Esophagus (tissue), 2 donors: ENCODE results near the gene EFCAB12. TPM values are rescaled to one million over a fixed set of nuclear protein-coding genes. Genes with fewer than 3 reads are reported as not detected.

ENCODE experiments used
- H3K27ac ChIP-seq, 2 donors: one replicate each; pipeline ENCODE4 v1.5.1; 2013; ENCODE audit warnings: low read depth in 2 of 2, mild to moderate bottlenecking in 2 of 2, inconsistent platforms in 1 of 2, low read length in 1 of 2, moderate library complexity in 1 of 2
- H3K27me3 ChIP-seq, 2 donors: one replicate each; pipeline ENCODE4 v1.6.1; 2013; ENCODE audit warnings: low read length in 2 of 2, control low read depth in 1 of 2, mild to moderate bottlenecking in 1 of 2; ENCODE audit not compliant: insufficient read depth in 2 of 2, control insufficient read depth in 1 of 2
- H3K36me3 ChIP-seq, 2 donors: one replicate each; pipeline ENCODE4 v1.6.1; 2013; ENCODE audit warnings: low read length in 1 of 2; ENCODE audit not compliant: control insufficient read depth in 2 of 2, insufficient read depth in 2 of 2
- H3K4me1 ChIP-seq, 2 donors: one replicate each; pipeline ENCODE4 v1.6.1; 2013; ENCODE audit warnings: low read length in 1 of 2; ENCODE audit not compliant: control insufficient read depth in 2 of 2, insufficient read depth in 2 of 2
- H3K4me3 ChIP-seq, 2 donors: one replicate each; pipeline ENCODE4 v1.5.1; 2013; ENCODE audit warnings: low read length in 2 of 2, mild to moderate bottlenecking in 2 of 2, low read depth in 1 of 2, moderate library complexity in 1 of 2
- H3K9me3 ChIP-seq, 2 donors: one replicate each; pipeline ENCODE4 v1.6.1; 2013; ENCODE audit warnings: mild to moderate bottlenecking in 2 of 2, low read depth in 1 of 2, low read length in 1 of 2, moderate library complexity in 1 of 2; ENCODE audit not compliant: control insufficient read depth in 2 of 2, insufficient read depth in 1 of 2
- WGBS, 2 donors: extraction: QIAGEN DNeasy Blood & Tissue Kit; methylation state at CpG; one replicate each; pipeline ENCODE4 v1.1.7; 2013; 5-methylcytosine and 5-hydroxymethylcytosine counted together
- polyA plus RNA-seq, 2 donors: library from polyadenylated mRNA; stranded (reverse); fragments of 200-250 nt; gene quantifications; one replicate each; pipeline ENCODE4 v1.2.3, GENCODE V29; 2013
- donor health status: healthy with polysubstance abuse.
- donor health status: Bipolar disorder and iron deficiency.

The EFCAB12 gene
- polyA plus RNA-seq, 2 donors, result 0.02 to 0.08 TPM

DNA sequence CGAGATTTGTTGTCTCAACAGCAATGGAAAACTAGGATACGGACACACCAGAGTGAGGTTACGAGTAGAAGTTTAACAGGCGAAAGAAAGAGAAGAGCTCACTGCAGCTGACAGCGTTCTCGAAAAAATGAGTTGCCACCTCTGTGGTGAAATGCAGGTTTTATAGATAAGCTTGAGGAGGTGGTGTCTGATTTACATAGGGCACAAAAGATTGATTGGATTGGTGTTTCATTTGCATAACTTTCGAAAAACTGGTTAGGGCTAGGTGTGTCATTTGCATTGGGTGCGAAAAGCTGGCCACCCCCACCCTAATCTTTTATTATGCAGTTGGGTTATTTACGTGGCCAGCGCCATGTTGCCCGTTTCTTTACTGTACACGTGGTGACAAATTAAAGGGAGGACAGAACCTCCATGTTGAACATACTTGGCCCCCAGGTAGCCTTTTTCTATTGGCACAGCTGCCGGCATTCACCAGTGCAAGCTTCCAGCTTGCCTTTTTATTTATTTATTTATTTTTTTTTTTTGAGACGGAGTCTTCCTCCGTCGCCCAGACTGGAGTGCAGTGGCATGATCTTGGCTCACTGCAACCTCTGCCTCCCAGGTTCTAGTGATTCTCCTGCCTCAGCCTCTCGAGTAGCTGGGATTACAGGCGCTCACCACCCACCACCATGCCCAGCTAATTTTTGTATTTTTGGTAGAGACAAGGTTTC is 19.9 kb upstream of the EFCAB12 start:
- H3K4me1 ChIP-seq, result no peaks in the 10 kb centered on the region

DNA sequence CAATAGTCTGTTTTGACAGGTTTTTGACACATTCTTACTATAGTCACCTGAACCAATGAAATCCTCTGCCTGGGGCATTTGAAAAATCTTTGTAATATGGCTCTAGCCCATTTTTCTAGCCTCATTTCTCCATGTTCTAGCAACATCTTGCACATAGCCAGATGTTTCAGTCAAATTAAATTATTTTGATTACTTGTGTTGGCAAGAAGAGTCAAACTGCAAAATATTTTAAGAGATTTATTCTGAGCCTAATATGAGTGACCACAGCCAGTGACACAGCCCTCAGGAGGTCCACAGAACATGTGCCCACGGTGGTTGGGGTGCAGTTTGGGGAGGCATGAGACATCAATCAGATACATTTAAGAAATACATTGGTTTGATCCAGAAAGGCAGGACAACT is 18.5 kb upstream of the EFCAB12 start:
- Histone ChIP-seq H3K4me3 (no peak overlapping the region), H3K36me3 (no peaks in the 10 kb centered on the region), H3K4me1 (no peaks in the 10 kb centered on the region), H3K27ac (no peak overlapping the region), H3K9me3 (no peaks in the 10 kb centered on the region), H3K27me3 (no peaks in the 10 kb centered on the region)
- WGBS, 2 donors, result 63 to 72% methylated on average over 1 of the region's 1 CpG

More for the DNA sequence above, 19.9 kb upstream of the EFCAB12 start:
- H3K36me3 ChIP-seq, result peaks cover 0 to 3% of the 10 kb centered on the region in 2 donors
- no peaks in the 10 kb centered on the region for H3K27me3 ChIP-seq
- H3K9me3 ChIP-seq, result no peaks in the 10 kb centered on the region
- WGBS, 2 donors, result 85 to 90% methylated on average over 18 of the region's 18 CpGs
- H3K27ac ChIP-seq, result no peak overlapping the region
- H3K4me3 ChIP-seq, result no peak overlapping the region

DNA sequence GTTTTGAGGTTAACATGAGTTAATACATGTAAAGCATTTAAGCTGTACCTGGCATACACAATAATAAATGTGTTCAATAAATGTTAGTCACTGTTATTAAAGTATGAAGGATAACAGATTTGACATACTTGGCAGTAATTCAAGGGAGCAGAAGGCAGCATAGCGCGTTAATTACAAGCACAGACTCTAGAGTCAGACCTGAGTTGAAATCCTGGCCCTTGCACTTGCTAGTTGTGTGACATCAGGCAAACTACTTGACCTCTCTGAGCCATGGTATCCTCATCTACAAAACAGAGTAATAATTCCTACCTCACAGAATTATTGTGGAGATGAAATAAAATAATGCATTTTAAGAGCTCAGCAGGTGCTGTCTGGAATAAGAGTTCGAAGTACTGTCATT is 17.0 kb upstream of the EFCAB12 start:
- no peaks in the 10 kb centered on the region for H3K27me3 ChIP-seq
- WGBS, 2 donors, result 56 to 62% methylated on average over 3 of the region's 3 CpGs
- no peak overlapping the region for H3K27ac ChIP-seq
- H3K36me3 ChIP-seq, result no peaks in the 10 kb centered on the region
- H3K4me1 ChIP-seq, result peaks cover 0 to 5% of the 10 kb centered on the region in 2 donors
- no peak overlapping the region for H3K4me3 ChIP-seq
- H3K9me3 ChIP-seq, result no peaks in the 10 kb centered on the region

DNA sequence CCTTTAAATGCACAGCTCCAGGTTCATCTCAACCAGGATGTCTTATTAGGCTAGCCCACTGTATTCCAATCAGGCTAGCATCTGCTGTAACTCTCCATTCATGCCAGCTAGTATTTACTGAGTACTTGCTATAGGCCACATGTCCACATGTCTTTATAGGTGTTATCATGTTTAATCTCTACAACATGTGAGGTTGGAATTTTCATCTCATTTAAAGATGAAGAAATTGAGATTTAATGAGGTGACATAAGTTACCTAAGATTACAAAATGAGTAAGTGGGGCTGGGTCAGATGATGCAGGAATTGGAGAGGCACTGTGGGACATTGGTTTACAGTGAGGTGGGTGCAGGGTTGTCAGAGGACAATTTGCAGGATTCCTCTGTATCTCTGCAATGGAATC is 14.5 kb upstream of the EFCAB12 start:
- Histone ChIP-seq H3K27me3 (no peaks in the 10 kb centered on the region), H3K9me3 (no peaks in the 10 kb centered on the region), H3K4me3 (no peak overlapping the region), H3K4me1 (peaks cover 0 to 5% of the 10 kb centered on the region in 2 donors), H3K27ac (no peak overlapping the region), H3K36me3 (no peaks in the 10 kb centered on the region)

DNA sequence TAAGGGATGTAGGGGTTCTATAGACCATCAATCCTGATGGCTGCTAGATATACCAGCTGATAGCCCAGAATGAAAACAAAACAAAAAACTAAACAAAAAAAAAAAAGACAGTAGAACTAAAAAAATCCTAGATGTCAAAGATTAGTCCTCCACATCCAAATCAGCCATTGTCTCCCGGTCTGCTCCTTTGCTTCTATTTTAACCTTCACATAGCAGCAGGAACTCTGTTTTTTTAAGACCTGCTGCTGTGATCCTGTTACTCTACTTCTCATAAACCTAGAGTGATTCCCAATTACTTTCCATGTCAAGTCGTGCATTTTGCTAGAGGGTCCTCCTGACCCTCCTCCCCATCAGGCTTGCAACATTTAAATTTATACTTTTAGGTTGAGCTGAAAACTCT is 14.1 kb upstream of the EFCAB12 start:
- Histone ChIP-seq H3K36me3 (no peaks in the 10 kb centered on the region), H3K27ac (no peak overlapping the region), H3K27me3 (no peaks in the 10 kb centered on the region), H3K4me1 (peaks cover 0 to 5% of the 10 kb centered on the region in 2 donors), H3K9me3 (no peaks in the 10 kb centered on the region), H3K4me3 (no peak overlapping the region)
- WGBS, 2 donors, result 65 to 77% methylated on average over 2 of the region's 2 CpGs

DNA sequence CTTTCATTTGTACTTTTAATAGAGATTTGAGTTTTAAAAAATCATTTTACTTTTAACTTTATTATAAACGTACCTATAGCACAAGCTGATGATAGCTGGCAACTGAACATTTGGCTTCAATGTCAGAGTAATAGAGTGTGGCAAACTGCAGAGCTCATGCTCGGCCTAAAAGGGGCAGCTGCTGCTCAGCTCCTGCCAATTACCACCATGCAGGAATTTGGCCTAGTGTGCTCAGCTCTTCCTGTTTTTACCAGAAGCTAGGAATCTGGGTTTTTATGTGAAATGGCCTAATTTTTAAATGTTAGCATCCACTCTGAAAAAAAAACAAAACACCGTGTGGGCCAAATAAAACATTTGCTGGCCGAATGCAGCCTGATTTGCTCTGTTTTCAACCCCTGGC is 13.3 kb upstream of the EFCAB12 start:
- Histone ChIP-seq H3K27me3 (no peaks in the 10 kb centered on the region), H3K36me3 (no peaks in the 10 kb centered on the region), H3K4me1 (peaks cover 0 to 5% of the 10 kb centered on the region in 2 donors), H3K4me3 (no peak overlapping the region), H3K9me3 (no peaks in the 10 kb centered on the region), H3K27ac (no peak overlapping the region)
- WGBS, 2 donors, result 32 to 33% methylated on average over 4 of the region's 4 CpGs

DNA sequence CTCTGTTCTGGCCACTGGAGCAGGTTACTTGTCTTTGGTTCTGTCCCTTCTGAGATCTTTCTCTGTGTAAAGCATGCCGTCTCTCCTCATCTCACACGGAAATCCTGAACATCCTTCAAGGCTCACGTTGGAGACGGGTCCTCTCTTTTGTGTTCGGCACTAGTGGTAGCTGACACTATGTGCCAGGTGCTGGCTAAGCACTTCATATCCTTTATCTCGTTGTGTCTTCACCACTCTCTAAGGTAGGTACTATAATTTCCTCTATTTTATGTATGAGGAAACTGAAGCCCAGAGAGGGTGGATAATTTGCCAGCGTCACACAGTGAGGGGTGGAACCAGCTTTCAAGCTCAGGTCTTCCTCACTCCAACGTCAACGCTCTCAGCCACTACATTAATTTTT is 12.8 kb upstream of the EFCAB12 start:
- H3K4me1 ChIP-seq, result peaks cover 0 to 5% of the 10 kb centered on the region in 2 donors

DNA sequence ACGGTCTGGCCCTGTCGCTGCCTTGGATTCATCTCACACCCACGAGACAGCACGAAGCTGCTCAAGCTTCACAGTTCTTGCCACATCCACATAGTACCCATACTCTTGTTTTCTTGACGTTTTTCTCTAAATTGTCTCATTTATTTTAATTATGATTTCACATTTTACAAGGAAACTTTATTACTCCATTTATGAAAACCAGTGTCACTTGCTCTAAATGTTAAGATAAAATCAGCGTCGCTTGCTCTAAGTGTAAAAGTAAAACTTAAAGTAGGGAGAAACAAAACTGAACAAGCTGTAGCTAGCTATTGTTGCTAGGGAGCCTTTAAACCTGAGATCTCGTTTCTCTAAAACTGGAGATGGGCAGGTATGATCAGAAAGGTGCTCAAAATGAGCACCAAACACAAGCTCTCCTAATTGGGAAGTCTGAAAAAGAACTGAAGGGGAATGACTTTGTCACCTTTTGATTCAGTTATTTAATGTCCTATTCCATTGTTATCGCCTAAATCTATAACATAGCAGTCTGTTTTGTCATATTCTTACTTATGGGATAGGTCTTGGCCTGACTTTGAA is 12.3 kb upstream of the EFCAB12 start:
- H3K27me3 ChIP-seq, result no peaks in the 10 kb centered on the region
- peak overlapping the region; percentile 91 to 97 for H3K4me3 ChIP-seq
- peaks cover 0 to 3% of the 10 kb centered on the region in 2 donors for H3K36me3 ChIP-seq
- WGBS, 2 donors, result 4 to 5% methylated on average over 9 of the region's 9 CpGs
- peak overlapping the region; percentile 94 to 97 for H3K27ac ChIP-seq
- H3K9me3 ChIP-seq, result no peaks in the 10 kb centered on the region
- H3K4me1 ChIP-seq, result peaks cover 0 to 5% of the 10 kb centered on the region in 2 donors

More for the DNA sequence above, 12.8 kb upstream of the EFCAB12 start:
- Histone ChIP-seq H3K27ac (peak overlapping the region; percentile 70 to 94), H3K27me3 (no peaks in the 10 kb centered on the region), H3K9me3 (no peaks in the 10 kb centered on the region), H3K4me3 (peak overlapping the region in 1 of 2 donors; percentile 97), H3K36me3 (no peaks in the 10 kb centered on the region)
- 30 to 32% methylated on average over 9 of the region's 9 CpGs for WGBS, 2 donors

DNA sequence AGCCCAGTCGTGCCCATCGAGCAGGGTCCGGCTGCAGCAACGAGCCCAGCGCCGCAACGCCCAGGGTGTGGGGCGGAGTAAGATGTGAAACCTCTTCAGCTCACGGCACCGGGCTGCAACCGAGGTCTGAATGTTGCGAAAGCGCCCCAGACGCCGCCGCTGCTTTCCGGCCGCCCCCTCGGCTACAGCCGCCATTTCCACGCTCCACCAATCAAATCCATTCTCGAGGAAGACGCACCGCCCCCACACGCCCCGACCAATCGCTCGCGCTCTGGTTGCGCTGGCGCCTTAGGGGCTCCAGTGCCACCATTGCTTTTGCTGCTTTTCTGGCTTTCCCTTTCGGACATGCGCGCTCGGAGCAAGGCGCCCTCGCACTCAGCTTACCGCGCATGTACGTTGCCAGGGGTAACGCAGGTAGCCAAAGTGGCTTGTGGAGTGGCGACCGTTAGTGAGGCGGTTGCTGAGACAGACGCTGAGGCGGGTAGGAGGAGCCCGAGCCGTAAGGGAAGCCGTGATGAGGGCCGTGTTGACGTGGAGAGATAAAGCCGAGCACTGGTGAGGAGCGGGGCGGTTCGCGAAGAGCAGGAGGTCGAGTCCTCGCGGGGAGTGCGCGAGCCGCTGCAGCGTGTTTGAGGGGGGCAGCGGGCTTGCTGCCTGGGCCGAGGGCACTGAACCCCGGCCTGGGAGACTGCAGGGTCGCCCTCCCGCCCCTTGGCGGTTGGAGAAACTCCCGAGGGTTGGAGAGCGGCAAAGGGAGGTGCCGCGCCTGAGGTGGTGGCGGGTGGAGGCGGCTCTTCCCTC is 11.6 kb upstream of the EFCAB12 start, which contains the start of the genes IFT122 and MBD4:
IFT122 (plus strand) TSS at position 408 of the 801 bp plus-strand sequence; CDS start at position 515, 107 bp downstream.
MBD4 (minus strand) TSS at position 132 of the 801 bp plus-strand sequence; CDS start at position 17, 115 bp downstream.
- Histone ChIP-seq H3K27me3 (no peaks in the 10 kb centered on the region), H3K36me3 (peaks cover 0 to 3% of the 10 kb centered on the region in 2 donors), H3K4me3 (peak within 1 kb of the TSS; percentile 91 to 97), H3K27ac (peak within 1 kb of the TSS; percentile 94 to 97), H3K4me1 (peaks cover 0 to 5% of the 10 kb centered on the region in 2 donors), H3K9me3 (no peaks in the 10 kb centered on the region)
- WGBS, 2 donors, result 0% methylated on average over 75 of the region's 75 CpGs
